ENCODE measurements around the gene KRT77. TPM values are rescaled to one million over a fixed set of nuclear protein-coding genes. Genes with fewer than 3 reads are reported as not detected.

Gene KRT77
- total RNA-seq, 1 donor: not detected

- Histone ChIP-seq H3K9me3 (ENCODE audit: low read depth, low read length) (no peaks in the 10 kb centered on the region), H3K4me2 (ENCODE audit: insufficient read depth, low read length) (no peak overlapping the region), H4K20me1 (ENCODE audit: insufficient read depth, low read length) (peaks cover under 1% of the 10 kb centered on the region), H3K36me3 (ENCODE audit: insufficient read depth, low read length) (no peaks in the 10 kb centered on the region), H3K4me3 (ENCODE audit: insufficient read depth, low read length) (no peak overlapping the region), H3K27me3 (ENCODE audit: insufficient read depth, low read length) (peaks cover 22% of the 10 kb centered on the region), H3K4me1 (ENCODE audit: insufficient read depth, low read length) (no peaks in the 10 kb centered on the region), H3K27ac (ENCODE audit: low read depth, low read length) (no peak overlapping the region), H2AFZ (ENCODE audit: low read length) (no peak overlapping the region), H3K79me2 (ENCODE audit: insufficient read depth, low read length) (no peaks in the 10 kb centered on the region)
- DNase-seq (ENCODE audit: insufficient read length, low spot score, missing footprints): no peak
- TF ChIP-seq CTCF (IDR thresholded peaks at IDR 0.05; ENCODE audit: extremely low read depth, low read depth, low read length): no peak
Measured at GRCh38 chr12:52726451-52726850, 23.1 kb upstream of the KRT77 start.

- no peaks in the 10 kb centered on the region for H4K20me1 ChIP-seq (ENCODE audit: insufficient read depth, low read length)
- no peaks in the 10 kb centered on the region for H3K79me2 ChIP-seq (ENCODE audit: insufficient read depth, low read length)
- H3K4me2 ChIP-seq (ENCODE audit: insufficient read depth, low read length): no peak overlapping the region
- no peaks in the 10 kb centered on the region for H3K9me3 ChIP-seq (ENCODE audit: low read depth, low read length)
- H3K4me1 ChIP-seq (ENCODE audit: insufficient read depth, low read length): no peaks in the 10 kb centered on the region
- no peak overlapping the region for H2AFZ ChIP-seq (ENCODE audit: low read length)
- DNase-seq (ENCODE audit: insufficient read length, low spot score, missing footprints): no peak
- TF ChIP-seq CTCF (IDR thresholded peaks at IDR 0.05; ENCODE audit: extremely low read depth, low read depth, low read length): no peak
- peaks cover 7% of the 10 kb centered on the region for H3K27me3 ChIP-seq (ENCODE audit: insufficient read depth, low read length)
- H3K27ac ChIP-seq (ENCODE audit: low read depth, low read length): no peak overlapping the region
- H3K36me3 ChIP-seq (ENCODE audit: insufficient read depth, low read length): no peaks in the 10 kb centered on the region
- H3K4me3 ChIP-seq (ENCODE audit: insufficient read depth, low read length): no peak overlapping the region
Measured at GRCh38 chr12:52724384-52724783, 21.1 kb upstream of the KRT77 start.

GRCh38 chr12:52722680-52723079 lies 19.4 kb upstream of the KRT77 start:
- Histone ChIP-seq H3K27ac (ENCODE audit: low read depth, low read length) (no peak overlapping the region), H3K27me3 (ENCODE audit: insufficient read depth, low read length) (peaks cover 10% of the 10 kb centered on the region)

GRCh38 chr12:52721838-52722470 lies 18.6 kb upstream of the KRT77 start:
- Histone ChIP-seq H3K4me2 (ENCODE audit: insufficient read depth, low read length) (no peak overlapping the region), H3K4me1 (ENCODE audit: insufficient read depth, low read length) (no peaks in the 10 kb centered on the region), H4K20me1 (ENCODE audit: insufficient read depth, low read length) (no peaks in the 10 kb centered on the region), H3K27me3 (ENCODE audit: insufficient read depth, low read length) (peaks cover 12% of the 10 kb centered on the region), H3K9me3 (ENCODE audit: low read depth, low read length) (no peaks in the 10 kb centered on the region), H3K36me3 (ENCODE audit: insufficient read depth, low read length) (no peaks in the 10 kb centered on the region), H2AFZ (ENCODE audit: low read length) (no peak overlapping the region), H3K4me3 (ENCODE audit: insufficient read depth, low read length) (no peak overlapping the region), H3K79me2 (ENCODE audit: insufficient read depth, low read length) (no peaks in the 10 kb centered on the region), H3K27ac (ENCODE audit: low read depth, low read length) (no peak overlapping the region)
- no peak for DNase-seq (ENCODE audit: insufficient read length, low spot score, missing footprints)
- TF ChIP-seq CTCF (IDR thresholded peaks at IDR 0.05; ENCODE audit: extremely low read depth, low read depth, low read length): no peak

More at GRCh38 chr12:52722680-52723079, 19.4 kb upstream of the KRT77 start:
- Histone ChIP-seq H3K9me3 (ENCODE audit: low read depth, low read length) (no peaks in the 10 kb centered on the region), H3K36me3 (ENCODE audit: insufficient read depth, low read length) (no peaks in the 10 kb centered on the region), H3K4me2 (ENCODE audit: insufficient read depth, low read length) (no peak overlapping the region), H3K4me1 (ENCODE audit: insufficient read depth, low read length) (no peaks in the 10 kb centered on the region), H3K4me3 (ENCODE audit: insufficient read depth, low read length) (no peak overlapping the region), H2AFZ (ENCODE audit: low read length) (no peak overlapping the region), H4K20me1 (ENCODE audit: insufficient read depth, low read length) (no peaks in the 10 kb centered on the region), H3K79me2 (ENCODE audit: insufficient read depth, low read length) (no peaks in the 10 kb centered on the region)
- no peak for DNase-seq (ENCODE audit: insufficient read length, low spot score, missing footprints)
- no peak for TF ChIP-seq CTCF (IDR thresholded peaks at IDR 0.05; ENCODE audit: extremely low read depth, low read depth, low read length)

All from osteoblast (primary cell).